DND-41 (cell line): ENCODE data around the gene ARHGEF17.
A peak's percentile ranks its signal among the peaks of the same experiment; 100 is the strongest.
"Not testable (repeated sequence)": the region's sequence is repeated elsewhere in the genome, so short reads cannot be mapped to it uniquely, and the experiment has no call there.

ENCODE experiments used
- ATAC-seq: fragments of 200-7000 bp; cut with Tn5 transposase; 3 replicates; pipeline ENCODE4 v1.9.1; 2021; ENCODE audit warnings: low read depth; ENCODE audit not compliant: insufficient read depth
- DNase-seq: peaks from one replicate; pipeline ENCODE4 v3.0.0-alpha.2; 2020
- H2AFZ ChIP-seq: 2 replicates; pipeline ENCODE4 v1.6.0; 2012; ENCODE audit warnings: low read depth, low read length
- H3K27ac ChIP-seq: 2 replicates; pipeline ENCODE4 v1.5.1; 2012; ENCODE audit warnings: low read length, inconsistent platforms
- H3K27me3 ChIP-seq: fragments of 200-600 bp; sonication (generic); 2 replicates; pipeline ENCODE4 v1.6.0; 2012; ENCODE audit warnings: low read length, mild to moderate bottlenecking, inconsistent platforms; ENCODE audit not compliant: insufficient read depth, poor library complexity
- H3K36me3 ChIP-seq: 2 replicates; pipeline ENCODE4 v1.5.1; 2012; ENCODE audit warnings: low read length, inconsistent platforms; ENCODE audit not compliant: insufficient read depth
- H3K4me1 ChIP-seq: 2 replicates; pipeline ENCODE4 v1.5.1; 2012; ENCODE audit warnings: mild to moderate bottlenecking, low read length; ENCODE audit not compliant: insufficient read depth
- H3K4me2 ChIP-seq: 2 replicates; pipeline ENCODE4 v1.6.0; 2012; ENCODE audit warnings: mild to moderate bottlenecking, moderate library complexity, low read length, inconsistent platforms; ENCODE audit not compliant: insufficient read depth
- H3K4me3 ChIP-seq, 2 experiments: fragments of 200-600 bp in 1 of 2; shearing (Covaris generic) in 1 of 2; 2 replicates each; pipeline ENCODE4 v1.5.1; 2012 to 2016; ENCODE audit warnings: inconsistent platforms in 2 of 2, low read length in 2 of 2, mild to moderate bottlenecking in 2 of 2, low read depth in 1 of 2, moderate library complexity in 1 of 2
- H3K79me2 ChIP-seq: 2 replicates; pipeline ENCODE4 v1.6.0; 2012; ENCODE audit warnings: low read length, inconsistent platforms; ENCODE audit not compliant: insufficient read depth
- H3K9ac ChIP-seq: 2 replicates; pipeline ENCODE4 v1.6.0; 2012; ENCODE audit warnings: low read depth, mild to moderate bottlenecking, inconsistent platforms, low read length, moderate library complexity
- H3K9me3 ChIP-seq: 2 replicates; pipeline ENCODE4 v1.5.1; 2012; ENCODE audit warnings: low read length, moderate library complexity, mild to moderate bottlenecking, inconsistent platforms; ENCODE audit not compliant: insufficient read depth, severe bottlenecking
- H4K20me1 ChIP-seq: 2 replicates; pipeline ENCODE4 v1.6.0; 2012; ENCODE audit warnings: low read length; ENCODE audit not compliant: insufficient read depth
- CTCF ChIP-seq: IDR thresholded peaks from 2 replicates; pipeline ENCODE4 v1.5.1; 2012; ENCODE audit warnings: borderline replicate concordance, low read length, moderate library complexity, mild to moderate bottlenecking; ENCODE audit not compliant: poor library complexity, severe bottlenecking; ENCODE audit errors: extremely low read depth
- EZH2 ChIP-seq: IDR thresholded peaks from 3 replicates; pipeline ENCODE4 v1.6.1; 2012; ENCODE audit warnings: borderline replicate concordance, low read depth, mild to moderate bottlenecking, moderate library complexity, low read length, inconsistent platforms; ENCODE audit not compliant: severe bottlenecking

ARHGEF17 gene

GRCh38 chr11:73270855-73271477, 37.1 kb upstream of the ARHGEF17 start:
- Histone ChIP-seq H3K4me1 (no peaks in the 10 kb centered on the region), H3K9ac (no peak overlapping the region), H3K4me2 (no peak overlapping the region), H3K27ac (no peak overlapping the region), H3K79me2 (no peaks in the 10 kb centered on the region), H4K20me1 (no peaks in the 10 kb centered on the region), H3K27me3 (peaks cover 15% of the 10 kb centered on the region), H3K4me3 (no peak overlapping the region), H2AFZ (no peak overlapping the region), H3K9me3 (no peaks in the 10 kb centered on the region), H3K36me3 (no peaks in the 10 kb centered on the region)
- DNase-seq (no peak), ATAC-seq (no peak)
- TF ChIP-seq CTCF (no peak), EZH2 (no peak)

GRCh38 chr11:73271478-73271865, 36.6 kb upstream of the ARHGEF17 start:
- H3K27me3 ChIP-seq, result peaks cover 17% of the 10 kb centered on the region
- H3K9ac ChIP-seq, H3K4me3 ChIP-seq, H4K20me1 ChIP-seq, ATAC-seq, H2AFZ ChIP-seq, H3K4me2 ChIP-seq, H3K79me2 ChIP-seq, H3K27ac ChIP-seq, H3K9me3 ChIP-seq, H3K36me3 ChIP-seq, H3K4me1 ChIP-seq, DNase-seq: not testable (repeated sequence)

GRCh38 chr11:73271936-73272679, 36.0 kb upstream of the ARHGEF17 start, which contains the start of gene P2RY6:
P2RY6 (plus strand) TSS chr11:73272338; CDS start chr11:73296519, 24,181 bp downstream.
- no peak within 1 kb of the TSS for H3K27ac ChIP-seq
- H3K27me3 ChIP-seq, result peaks cover 16% of the 10 kb centered on the region
- H2AFZ ChIP-seq, result no peak within 1 kb of the TSS
- H3K9ac ChIP-seq, result no peak within 1 kb of the TSS
- H3K36me3 ChIP-seq, result no peaks in the 10 kb centered on the region
- H3K79me2 ChIP-seq, result no peaks in the 10 kb centered on the region
- no peak within 1 kb of the TSS for H3K4me2 ChIP-seq
- no peaks in the 10 kb centered on the region for H3K9me3 ChIP-seq
- no peaks in the 10 kb centered on the region for H4K20me1 ChIP-seq
- TF ChIP-seq EZH2 (no peak), CTCF (no peak)
- H3K4me3 ChIP-seq, result no peak within 1 kb of the TSS
- DNase-seq (no peak), ATAC-seq (0 out of 3 replicates have a peak, but pooled peaks have one; percentile 33)
- no peaks in the 10 kb centered on the region for H3K4me1 ChIP-seq

GRCh38 chr11:73272680-73273038, 35.4 kb upstream of the ARHGEF17 start:
- Histone ChIP-seq H3K79me2 (no peaks in the 10 kb centered on the region), H3K4me3 (no peak overlapping the region), H2AFZ (no peak overlapping the region), H3K4me1 (no peaks in the 10 kb centered on the region), H4K20me1 (no peaks in the 10 kb centered on the region), H3K9me3 (no peaks in the 10 kb centered on the region), H3K4me2 (no peak overlapping the region), H3K27ac (no peak overlapping the region), H3K9ac (no peak overlapping the region), H3K27me3 (peaks cover 13% of the 10 kb centered on the region), H3K36me3 (no peaks in the 10 kb centered on the region)
- no peak for ATAC-seq
- no peak for DNase-seq
- TF ChIP-seq CTCF, result no peak
